OCI-LY1 (cell line): ENCODE measurements around the gene RAB30.
"Not testable (repeated sequence)": the region's sequence is repeated elsewhere in the genome, so short reads cannot be mapped to it uniquely, and the experiment has no call there.

Source experiments
- H2AFZ ChIP-seq: fragments of 200-600 bp; sonication (generic), shearing (Covaris generic); 2 replicates; pipeline ENCODE4 v1.6.0; 2014; ENCODE audit warnings: antibody characterized with exemption, mild to moderate bottlenecking, low read length
- H3F3A ChIP-seq: fragments of 200-600 bp; sonication (generic), shearing (Covaris generic); 2 replicates; pipeline ENCODE4 v1.6.0; 2014; ENCODE audit warnings: mild to moderate bottlenecking, antibody characterized with exemption, low read length, moderate library complexity; ENCODE audit not compliant: insufficient read depth
- H3K27ac ChIP-seq: fragments of 200-600 bp; sonication (generic); 2 replicates; pipeline ENCODE4 v1.5.1; 2014; ENCODE audit warnings: low read length, mixed run types, mild to moderate bottlenecking, low read depth; ENCODE audit not compliant: poor library complexity, severe bottlenecking
- H3K27me3 ChIP-seq: fragments of 200-600 bp; sonication (generic); 2 replicates; pipeline ENCODE4 v1.6.0; 2014; ENCODE audit warnings: antibody characterized with exemption, mild to moderate bottlenecking, low read length, moderate library complexity; ENCODE audit not compliant: insufficient read depth
- H3K36me3 ChIP-seq: fragments of 200-600 bp; sonication (generic); 2 replicates; pipeline ENCODE4 v1.6.1; 2014; ENCODE audit warnings: mild to moderate bottlenecking, antibody characterized with exemption, low read length, moderate library complexity, mixed read lengths; ENCODE audit not compliant: insufficient read depth
- H3K4me1 ChIP-seq: fragments of 200-600 bp; sonication (generic); 2 replicates; pipeline ENCODE4 v1.5.1; 2014; ENCODE audit warnings: mild to moderate bottlenecking, low read length, moderate library complexity; ENCODE audit not compliant: insufficient read depth, severe bottlenecking
- H3K4me2 ChIP-seq: fragments of 200-600 bp; sonication (generic), shearing (Covaris generic); 2 replicates; pipeline ENCODE4 v1.6.1; 2014; ENCODE audit warnings: low read length
- H3K4me3 ChIP-seq: fragments of 200-600 bp; sonication (generic); 2 replicates; pipeline ENCODE4 v1.5.1; 2014; ENCODE audit warnings: low read length, low read depth, mild to moderate bottlenecking, mixed read lengths; ENCODE audit not compliant: poor library complexity, severe bottlenecking
- H3K79me2 ChIP-seq: fragments of 200-600 bp; shearing (Covaris generic); 2 replicates; pipeline ENCODE4 v1.6.1; 2016; ENCODE audit warnings: mixed run types, low read length, mixed read lengths; ENCODE audit not compliant: insufficient read depth
- H3K9ac ChIP-seq: fragments of 200-600 bp; sonication (generic), shearing (Covaris generic); 2 replicates; pipeline ENCODE4 v1.6.1; 2014; ENCODE audit warnings: mild to moderate bottlenecking, low read length, mixed read lengths
- H3K9me2 ChIP-seq: fragments of 200-600 bp; sonication (generic), shearing (Covaris generic); 2 replicates; pipeline ENCODE4 v1.6.1; 2014; ENCODE audit warnings: low read depth, mild to moderate bottlenecking, low read length, mixed read lengths
- H3K9me3 ChIP-seq: fragments of 200-600 bp; shearing (Covaris generic); 2 replicates; pipeline ENCODE4 v1.6.1; 2014; ENCODE audit warnings: low read length, mixed read lengths
- H4K20me1 ChIP-seq: fragments of 200-600 bp; sonication (generic), shearing (Covaris generic); 2 replicates; pipeline ENCODE4 v1.6.0; 2016; ENCODE audit warnings: mild to moderate bottlenecking, low read length; ENCODE audit not compliant: insufficient read depth
- EZH2 ChIP-seq: fragments of 200-600 bp; sonication (generic), shearing (Covaris generic); IDR thresholded peaks from 2 replicates; pipeline ENCODE4 v1.8.0; 2017; ENCODE audit warnings: borderline replicate concordance, mixed run types, mild to moderate bottlenecking, antibody characterized with exemption, low read length, moderate library complexity, mixed read lengths
- TF ChIP-seq, protein P1 (sequence below): fragments of 200-600 bp; sonication (generic), shearing (Covaris generic); IDR thresholded peaks from 2 replicates; pipeline ENCODE4 v1.5.1; 2017; ENCODE audit warnings: mild to moderate bottlenecking, antibody characterized with exemption, low read length, moderate library complexity, mixed read lengths

The RAB30 gene

DNA sequence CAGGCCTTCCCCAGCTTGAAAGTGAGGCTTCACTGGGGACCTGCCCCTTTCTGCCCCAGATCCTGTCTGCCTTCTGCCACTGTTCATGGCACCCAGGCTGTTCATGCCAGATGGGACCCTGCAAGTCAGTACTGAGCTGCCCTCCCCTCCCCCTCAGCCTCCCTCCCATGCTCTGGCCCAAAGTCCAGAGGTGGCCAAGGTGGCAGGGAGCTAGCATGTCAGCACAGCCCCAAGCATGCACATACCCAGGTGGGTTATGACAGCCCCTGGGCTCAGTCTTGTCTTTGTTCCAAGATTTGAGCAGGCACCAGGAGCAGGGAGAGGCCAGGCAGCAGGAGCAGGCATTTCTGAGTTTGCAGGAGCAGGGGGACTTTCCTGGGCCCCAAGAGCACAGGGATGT lies 126.0 kb downstream of the RAB30 start:
- no peaks in the 10 kb centered on the region for H3K4me1 ChIP-seq
- no peaks in the 10 kb centered on the region for H3K79me2 ChIP-seq
- no peak overlapping the region for H2AFZ ChIP-seq
- H3F3A ChIP-seq = no peaks in the 10 kb centered on the region
- no peak overlapping the region for H3K4me2 ChIP-seq
- no peaks in the 10 kb centered on the region for H3K9me2 ChIP-seq
- H3K9ac ChIP-seq = no peak overlapping the region
- no peaks in the 10 kb centered on the region for H4K20me1 ChIP-seq
- TF ChIP-seq, protein P1, sequence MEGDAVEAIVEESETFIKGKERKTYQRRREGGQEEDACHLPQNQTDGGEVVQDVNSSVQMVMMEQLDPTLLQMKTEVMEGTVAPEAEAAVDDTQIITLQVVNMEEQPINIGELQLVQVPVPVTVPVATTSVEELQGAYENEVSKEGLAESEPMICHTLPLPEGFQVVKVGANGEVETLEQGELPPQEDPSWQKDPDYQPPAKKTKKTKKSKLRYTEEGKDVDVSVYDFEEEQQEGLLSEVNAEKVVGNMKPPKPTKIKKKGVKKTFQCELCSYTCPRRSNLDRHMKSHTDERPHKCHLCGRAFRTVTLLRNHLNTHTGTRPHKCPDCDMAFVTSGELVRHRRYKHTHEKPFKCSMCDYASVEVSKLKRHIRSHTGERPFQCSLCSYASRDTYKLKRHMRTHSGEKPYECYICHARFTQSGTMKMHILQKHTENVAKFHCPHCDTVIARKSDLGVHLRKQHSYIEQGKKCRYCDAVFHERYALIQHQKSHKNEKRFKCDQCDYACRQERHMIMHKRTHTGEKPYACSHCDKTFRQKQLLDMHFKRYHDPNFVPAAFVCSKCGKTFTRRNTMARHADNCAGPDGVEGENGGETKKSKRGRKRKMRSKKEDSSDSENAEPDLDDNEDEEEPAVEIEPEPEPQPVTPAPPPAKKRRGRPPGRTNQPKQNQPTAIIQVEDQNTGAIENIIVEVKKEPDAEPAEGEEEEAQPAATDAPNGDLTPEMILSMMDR = no peak
- no peak for TF ChIP-seq EZH2
- H3K27ac ChIP-seq = no peak overlapping the region
- no peaks in the 10 kb centered on the region; the same call in 1 of the 2 replicates for H3K36me3 ChIP-seq
- H3K4me3 ChIP-seq = no peak overlapping the region
- H3K9me3 ChIP-seq = no peaks in the 10 kb centered on the region
- H3K27me3 ChIP-seq = no peaks in the 10 kb centered on the region

DNA sequence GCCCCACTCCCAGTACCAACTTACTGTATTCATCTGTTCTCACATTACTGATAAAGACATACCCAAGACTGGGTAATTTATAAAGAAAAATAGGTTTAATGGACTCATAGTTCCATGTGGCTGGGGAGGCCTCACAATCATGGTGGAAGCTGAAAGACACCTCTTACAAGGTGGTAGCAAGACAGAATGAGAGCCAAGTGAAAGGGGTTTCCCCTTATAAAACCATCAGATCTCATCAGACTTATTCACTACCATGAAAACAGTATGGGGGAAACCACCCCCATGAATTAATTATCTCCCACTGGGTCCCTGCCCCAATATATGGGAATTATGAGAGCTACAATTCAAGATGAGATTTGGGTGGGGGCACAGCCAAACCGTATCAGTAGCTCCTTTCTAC lies 126.7 kb downstream of the RAB30 start:
- not testable (repeated sequence) for H3K9me3 ChIP-seq, H3K4me2 ChIP-seq, H3K27ac ChIP-seq, H3K9ac ChIP-seq, H3K27me3 ChIP-seq, H3K36me3 ChIP-seq, H3F3A ChIP-seq, H2AFZ ChIP-seq, H3K79me2 ChIP-seq, H3K4me1 ChIP-seq, H4K20me1 ChIP-seq, H3K4me3 ChIP-seq, H3K9me2 ChIP-seq

DNA sequence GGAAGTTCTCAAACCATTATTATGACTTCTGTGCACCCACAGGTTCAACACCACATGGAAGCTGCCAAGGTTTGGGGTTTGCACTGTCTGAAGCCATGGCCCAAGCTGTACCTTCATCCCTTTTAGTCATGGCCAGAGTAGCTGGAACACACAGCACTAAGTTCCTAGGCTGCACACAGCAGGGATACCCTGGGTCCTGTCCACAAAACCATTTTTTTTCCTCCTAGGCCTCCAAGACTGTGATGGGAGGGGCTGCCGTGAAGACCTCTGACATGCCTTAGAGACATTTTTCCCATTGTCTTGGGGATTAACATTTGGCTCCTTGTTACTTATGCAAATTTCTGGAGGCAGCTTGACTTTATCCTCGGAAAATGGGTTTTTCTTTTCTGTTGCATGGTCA lies 127.5 kb downstream of the RAB30 start:
- H3K4me2 ChIP-seq = no peak overlapping the region
- H4K20me1 ChIP-seq = no peaks in the 10 kb centered on the region
- no peak overlapping the region for H3K4me3 ChIP-seq
- no peak overlapping the region for H3K27ac ChIP-seq
- H3K4me1 ChIP-seq = no peaks in the 10 kb centered on the region
- H3K27me3 ChIP-seq = no peaks in the 10 kb centered on the region
- H3K36me3 ChIP-seq = no peaks in the 10 kb centered on the region; the same call in 1 of the 2 replicates
- no peak overlapping the region for H2AFZ ChIP-seq
- no peaks in the 10 kb centered on the region for H3K79me2 ChIP-seq
- H3K9me3 ChIP-seq = no peaks in the 10 kb centered on the region
- H3K9me2 ChIP-seq = no peaks in the 10 kb centered on the region
- H3K9ac ChIP-seq = no peak overlapping the region
- TF ChIP-seq, protein P1 = no peak
- no peaks in the 10 kb centered on the region for H3F3A ChIP-seq

DNA sequence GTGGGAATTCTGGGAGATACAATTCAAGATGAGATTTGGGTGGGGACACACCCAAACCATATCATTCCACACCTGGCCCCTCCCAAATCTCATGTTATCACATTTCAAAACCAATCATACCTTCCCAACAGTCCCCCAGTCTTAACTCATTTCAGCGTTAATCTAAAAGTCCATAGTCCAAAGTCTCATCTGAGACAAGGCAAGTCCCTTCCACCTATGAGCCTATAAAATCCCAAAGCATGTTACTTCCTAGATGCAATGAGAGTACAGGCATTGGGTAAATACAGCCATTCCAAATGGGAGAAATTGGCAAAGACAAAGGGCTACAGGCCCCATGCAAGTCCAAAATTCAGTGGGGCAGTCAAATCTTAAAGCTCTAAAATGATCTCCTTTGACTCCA lies 128.3 kb downstream of the RAB30 start:
- not testable (repeated sequence) for H3K4me3 ChIP-seq, H3K27me3 ChIP-seq, H3K9me3 ChIP-seq, H3K4me1 ChIP-seq, H2AFZ ChIP-seq, H3K4me2 ChIP-seq, H3K79me2 ChIP-seq, H3K9me2 ChIP-seq, H4K20me1 ChIP-seq, H3K9ac ChIP-seq, H3F3A ChIP-seq, H3K36me3 ChIP-seq, H3K27ac ChIP-seq
